H1 (cell line): ENCODE results near the gene PLXNB3.

ENCODE experiments used
- BACH1 ChIP-seq: IDR thresholded peaks from 2 replicates; pipeline ENCODE4 v1.6.1; 2012; ENCODE audit warnings: low read length, improper control_type of control experiment
- CTCF ChIP-seq, 3 experiments: IDR thresholded peaks; 1 replicate in 2 of 3; 2 replicates in 1 of 3; pipeline versions ENCODE4 v1.5.1 to v1.6.1; 2011; ENCODE audit warnings: low read length in 3 of 3, mild to moderate bottlenecking in 3 of 3, inconsistent platforms in 2 of 3, low read depth in 1 of 3, moderate library complexity in 1 of 3; ENCODE audit not compliant: insufficient read depth in 1 of 3; ENCODE audit errors: control extremely low read depth in 1 of 3
- EP300 ChIP-seq, 2 experiments: IDR thresholded peaks; 1 replicate in 1 of 2; 2 replicates in 1 of 2; pipeline ENCODE4 v1.6.1; 2011 to 2012; ENCODE audit warnings: low read depth in 2 of 2, low read length in 2 of 2, mild to moderate bottlenecking in 2 of 2, borderline replicate concordance in 1 of 2, inconsistent platforms in 1 of 2, moderate library complexity in 1 of 2
- RAD21 ChIP-seq, 2 experiments: IDR thresholded peaks in 1 of 2; conservative IDR thresholded peaks in 1 of 2; 2 replicates each; pipeline ENCODE4 v1.6.1; 2011; ENCODE audit warnings: low read depth in 2 of 2, low read length in 2 of 2, improper control_type of control experiment in 1 of 2, inconsistent platforms in 1 of 2, mild to moderate bottlenecking in 1 of 2, moderate library complexity in 1 of 2

GRCh38 chrX:153732401-153732800 lies 31.6 kb upstream of the PLXNB3 start:
- TF ChIP-seq RAD21 (IDR thresholded peaks at IDR 0.05 in 1 of 2, conservative IDR thresholded peaks at IDR 0.05 in 1 of 2; ENCODE audit: low read depth in 2 of 2, low read length in 2 of 2): no peak
- TF ChIP-seq CTCF (IDR thresholded peaks at IDR 0.05; ENCODE audit: control extremely low read depth in 1 of 3, insufficient read depth in 1 of 3, low read depth in 1 of 3, low read length in 3 of 3): no peak
- no peak for TF ChIP-seq EP300 (IDR thresholded peaks at IDR 0.05; ENCODE audit: borderline replicate concordance in 1 of 2, low read depth in 2 of 2, low read length in 2 of 2)
- no peak for TF ChIP-seq BACH1
